ENCODE results near the gene THTPA. TPM values are rescaled to one million over a fixed set of nuclear protein-coding genes. Genes with fewer than 3 reads are reported as not detected.

The THTPA gene
- total RNA-seq, 3 donors from 2014 or later (not counting 1 experiment from before 2014, with no cell fraction given) = 16.5 to 19.3 (median 19.1) TPM

DNA sequence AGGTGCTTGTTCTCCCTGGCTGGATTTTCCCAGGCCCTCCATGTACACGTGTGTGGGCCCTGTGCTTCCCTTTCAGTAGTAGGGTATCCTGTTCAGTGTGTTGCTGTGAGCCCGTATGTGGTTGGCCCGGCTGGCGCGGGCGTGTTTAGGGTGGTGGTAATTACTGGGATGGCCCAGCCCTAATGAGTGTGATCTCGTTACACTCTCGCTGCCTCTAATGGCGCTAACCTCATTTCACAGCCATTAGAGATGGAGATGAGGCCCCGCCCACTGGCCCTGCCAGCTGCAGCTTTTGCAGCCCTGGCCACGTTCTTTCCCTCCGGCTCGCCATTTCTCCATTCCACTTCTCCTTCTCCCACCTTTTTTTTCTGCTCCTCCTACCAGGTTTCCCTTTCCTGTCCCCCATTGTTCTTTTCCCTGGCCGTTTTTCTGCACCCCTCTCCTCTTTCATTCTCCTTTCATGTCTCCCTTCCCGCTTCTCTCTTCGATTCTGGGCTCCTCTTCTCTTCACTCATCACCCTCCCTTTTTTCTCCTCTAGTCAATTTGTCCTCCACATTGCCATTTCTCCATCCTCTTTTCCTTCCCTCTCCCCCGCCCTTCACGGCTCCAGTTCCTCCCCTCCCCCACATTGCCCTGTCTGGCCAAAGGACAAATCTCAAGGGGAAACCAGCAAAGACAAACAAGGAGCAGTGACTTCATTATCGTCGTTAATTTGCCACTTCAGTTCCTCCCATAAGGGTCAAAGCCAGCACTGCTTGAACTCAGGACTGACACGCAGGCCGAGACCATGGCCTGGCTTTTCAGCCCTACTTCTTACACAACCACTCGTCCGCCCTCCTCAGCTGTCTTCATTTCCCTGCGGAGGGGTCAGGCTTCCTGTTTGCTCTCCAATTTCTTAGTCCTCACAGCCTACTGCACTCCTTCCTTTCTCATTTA is 11.3 kb upstream of the THTPA start:
- TF ChIP-seq, protein P1, sequence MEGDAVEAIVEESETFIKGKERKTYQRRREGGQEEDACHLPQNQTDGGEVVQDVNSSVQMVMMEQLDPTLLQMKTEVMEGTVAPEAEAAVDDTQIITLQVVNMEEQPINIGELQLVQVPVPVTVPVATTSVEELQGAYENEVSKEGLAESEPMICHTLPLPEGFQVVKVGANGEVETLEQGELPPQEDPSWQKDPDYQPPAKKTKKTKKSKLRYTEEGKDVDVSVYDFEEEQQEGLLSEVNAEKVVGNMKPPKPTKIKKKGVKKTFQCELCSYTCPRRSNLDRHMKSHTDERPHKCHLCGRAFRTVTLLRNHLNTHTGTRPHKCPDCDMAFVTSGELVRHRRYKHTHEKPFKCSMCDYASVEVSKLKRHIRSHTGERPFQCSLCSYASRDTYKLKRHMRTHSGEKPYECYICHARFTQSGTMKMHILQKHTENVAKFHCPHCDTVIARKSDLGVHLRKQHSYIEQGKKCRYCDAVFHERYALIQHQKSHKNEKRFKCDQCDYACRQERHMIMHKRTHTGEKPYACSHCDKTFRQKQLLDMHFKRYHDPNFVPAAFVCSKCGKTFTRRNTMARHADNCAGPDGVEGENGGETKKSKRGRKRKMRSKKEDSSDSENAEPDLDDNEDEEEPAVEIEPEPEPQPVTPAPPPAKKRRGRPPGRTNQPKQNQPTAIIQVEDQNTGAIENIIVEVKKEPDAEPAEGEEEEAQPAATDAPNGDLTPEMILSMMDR (IDR thresholded peaks at IDR 0.05) = no peak
- DNase-seq (no peak), ATAC-seq (no peak)
- Histone ChIP-seq H3K4me1 (ENCODE audit: control insufficient read depth, insufficient read depth, low read length) (no peaks in the 10 kb centered on the region), H3K9me3 (ENCODE audit: control insufficient read depth, insufficient read depth, low read length) (no peaks in the 10 kb centered on the region), H3K27ac (ENCODE audit: low read length) (no peak overlapping the region), H3K27me3 (ENCODE audit: control insufficient read depth, insufficient read depth, low read length) (no peaks in the 10 kb centered on the region), H3K36me3 (ENCODE audit: control insufficient read depth, insufficient read depth, low read length) (no peaks in the 10 kb centered on the region), H3K4me3 (ENCODE audit: low read length) (no peak overlapping the region)
- Mint-ChIP-seq H3K27ac (no peak overlapping the region), H3K4me1 (peaks cover 0 to 4% of the 10 kb centered on the region in 2 donors), H3K27me3 (ENCODE audit: low read depth in 2 of 2) (no peaks in the 10 kb centered on the region), H3K9me3 (no peaks in the 10 kb centered on the region), H3K4me3 (no peak overlapping the region), H3K36me3 (no peaks in the 10 kb centered on the region)
- intact Hi-C loops (cut with micrococcal nuclease) = no loop called here
- 79% methylated on average over 25 of the region's 25 CpGs for WGBS (ENCODE audit: insufficient coverage)

DNA sequence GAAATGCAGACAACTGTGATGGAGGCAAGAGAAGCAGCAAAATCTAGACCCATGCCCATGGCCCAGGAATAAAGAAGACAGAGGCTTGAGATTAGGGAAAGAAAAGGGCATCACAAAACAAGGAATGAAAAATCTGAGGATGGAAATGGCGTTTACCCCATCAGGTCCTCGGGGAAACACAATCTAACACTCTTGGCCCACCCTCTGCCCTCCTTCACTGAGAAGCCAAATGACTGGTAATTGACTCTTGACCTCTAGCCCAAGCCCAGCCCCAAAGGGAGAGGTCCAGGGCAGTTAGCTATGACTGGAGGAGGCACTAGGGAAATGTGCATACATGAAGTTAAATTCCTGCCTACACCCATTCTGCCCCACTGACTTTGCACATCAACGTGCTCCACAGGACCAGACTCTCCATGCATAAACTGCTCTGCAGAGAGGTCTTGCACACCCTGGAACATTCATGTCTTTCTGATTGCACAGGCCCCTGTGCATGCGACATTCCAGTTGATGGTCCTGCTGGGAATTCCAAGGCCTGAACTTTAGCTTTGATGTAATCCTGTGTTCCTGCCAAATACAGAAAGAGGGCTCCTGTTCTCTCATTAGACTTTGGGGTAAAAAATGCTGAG is 10.2 kb upstream of the THTPA start:
- H3K9me3 Mint-ChIP-seq = no peaks in the 10 kb centered on the region
- Histone ChIP-seq H3K4me1 (ENCODE audit: control insufficient read depth, insufficient read depth, low read length) (peaks cover 5% of the 10 kb centered on the region), H3K9me3 (ENCODE audit: control insufficient read depth, insufficient read depth, low read length) (no peaks in the 10 kb centered on the region), H3K4me3 (ENCODE audit: low read length) (no peak overlapping the region), H3K36me3 (ENCODE audit: control insufficient read depth, insufficient read depth, low read length) (no peaks in the 10 kb centered on the region), H3K27ac (ENCODE audit: low read length) (no peak overlapping the region), H3K27me3 (ENCODE audit: control insufficient read depth, insufficient read depth, low read length) (peaks cover 6% of the 10 kb centered on the region)
- no peak for ATAC-seq
- no peaks in the 10 kb centered on the region for H3K36me3 Mint-ChIP-seq
- H3K27me3 Mint-ChIP-seq (ENCODE audit: low read depth in 2 of 2) = no peaks in the 10 kb centered on the region
- DNase-seq = no peak
- H3K4me3 Mint-ChIP-seq = no peak overlapping the region
- 97% methylated on average over 4 of the region's 4 CpGs for WGBS (ENCODE audit: insufficient coverage)
- intact Hi-C loops (cut with micrococcal nuclease) = no loop called here
- no peak overlapping the region for H3K27ac Mint-ChIP-seq
- TF ChIP-seq, protein P1 (IDR thresholded peaks at IDR 0.05) = no peak
- H3K4me1 Mint-ChIP-seq = peaks cover 0 to 4% of the 10 kb centered on the region in 2 donors

DNA sequence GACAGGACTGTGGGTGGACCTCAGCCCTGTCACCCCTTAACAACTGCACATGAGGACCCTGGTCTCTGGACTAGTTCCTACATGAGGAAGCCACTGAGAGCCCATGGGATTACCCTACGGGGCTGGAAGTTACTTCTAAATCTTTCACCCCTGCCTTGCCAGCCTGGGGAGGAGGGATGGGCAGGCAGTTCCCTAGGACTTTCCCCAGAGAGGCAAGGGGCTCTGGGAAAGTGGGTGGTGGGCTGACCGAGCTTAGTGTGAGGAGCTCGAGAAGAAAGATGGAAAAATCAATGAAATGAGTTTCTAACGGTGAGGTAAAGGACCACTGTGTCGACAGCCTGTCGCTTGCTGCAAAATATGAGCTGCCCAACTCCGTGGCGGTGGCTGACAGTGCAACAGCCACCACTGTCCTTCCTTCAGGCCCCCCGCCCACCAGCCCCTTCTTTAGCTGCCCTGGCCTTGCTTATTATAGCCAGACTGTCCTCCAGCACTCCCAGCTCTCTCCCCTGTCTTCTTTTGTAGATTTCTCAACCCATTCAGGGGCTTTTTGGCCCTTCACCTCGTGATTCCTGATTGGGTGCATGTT is 9.5 kb upstream of the THTPA start:
- H3K27me3 Mint-ChIP-seq (ENCODE audit: low read depth in 2 of 2) = no peaks in the 10 kb centered on the region
- H3K9me3 Mint-ChIP-seq = no peaks in the 10 kb centered on the region
- intact Hi-C loops (cut with micrococcal nuclease) = no loop called here
- H3K4me1 Mint-ChIP-seq = peaks cover 0 to 4% of the 10 kb centered on the region in 2 donors
- no peak for ATAC-seq
- H3K27ac Mint-ChIP-seq = no peak overlapping the region
- 88% methylated on average over 9 of the region's 10 CpGs for WGBS (ENCODE audit: insufficient coverage)
- H3K9me3 ChIP-seq (ENCODE audit: control insufficient read depth, insufficient read depth, low read length) = no peaks in the 10 kb centered on the region
- no peaks in the 10 kb centered on the region for H3K36me3 ChIP-seq (ENCODE audit: control insufficient read depth, insufficient read depth, low read length)
- peaks cover 9% of the 10 kb centered on the region for H3K27me3 ChIP-seq (ENCODE audit: control insufficient read depth, insufficient read depth, low read length)
- no peak for DNase-seq
- H3K4me1 ChIP-seq (ENCODE audit: control insufficient read depth, insufficient read depth, low read length) = peaks cover 11% of the 10 kb centered on the region
- H3K36me3 Mint-ChIP-seq = no peaks in the 10 kb centered on the region
- H3K27ac ChIP-seq (ENCODE audit: low read length) = no peak overlapping the region
- H3K4me3 ChIP-seq (ENCODE audit: low read length) = no peak overlapping the region
- TF ChIP-seq, protein P1 (IDR thresholded peaks at IDR 0.05) = no peak
- H3K4me3 Mint-ChIP-seq = no peak overlapping the region

All from natural killer cell (primary cell).